ENCODE measurements around the gene LRRC8B.

- TF ChIP-seq EP300 (IDR thresholded peaks at IDR 0.05; ENCODE audit: low read depth) = no peak
- TF ChIP-seq CTCF (IDR thresholded peaks at IDR 0.05) = no peak
Measured at GRCh38 chr1:89527256-89527655, 2.6 kb downstream of the LRRC8B start.
